ENCODE measurements around the gene MLLT6. TPM values are rescaled to one million over a fixed set of nuclear protein-coding genes. Genes with fewer than 3 reads are reported as not detected.

MLLT6 gene
- total RNA-seq, 1 experiment from 2014 or later = 48.0 TPM

- no peak; the same call in 1 of the 2 replicates for TF ChIP-seq SP1 (CRISPR knock-in tag; conservative IDR thresholded peaks at IDR 0.05)
- no peak for TF ChIP-seq AR (CRISPR knock-in tag; IDR thresholded peaks at IDR 0.05)
- no peak for TF ChIP-seq NR1H2 (CRISPR knock-in tag; IDR thresholded peaks at IDR 0.05)
- TF ChIP-seq MXD4 (CRISPR knock-in tag; IDR thresholded peaks at IDR 0.05; ENCODE audit: borderline replicate concordance) = no peak
- TF ChIP-seq CREM (CRISPR knock-in tag; IDR thresholded peaks at IDR 0.05) = no peak; the same call in 1 of the 2 replicates
- no peak for TF ChIP-seq NR2C2 (CRISPR knock-in tag; IDR thresholded peaks at IDR 0.05)
- no peak for TF ChIP-seq TCF7 (CRISPR knock-in tag; IDR thresholded peaks at IDR 0.05; ENCODE audit: low read depth)
- TF ChIP-seq TEAD1 (CRISPR knock-in tag; IDR thresholded peaks at IDR 0.05) = no peak
- TF ChIP-seq, protein P1, sequence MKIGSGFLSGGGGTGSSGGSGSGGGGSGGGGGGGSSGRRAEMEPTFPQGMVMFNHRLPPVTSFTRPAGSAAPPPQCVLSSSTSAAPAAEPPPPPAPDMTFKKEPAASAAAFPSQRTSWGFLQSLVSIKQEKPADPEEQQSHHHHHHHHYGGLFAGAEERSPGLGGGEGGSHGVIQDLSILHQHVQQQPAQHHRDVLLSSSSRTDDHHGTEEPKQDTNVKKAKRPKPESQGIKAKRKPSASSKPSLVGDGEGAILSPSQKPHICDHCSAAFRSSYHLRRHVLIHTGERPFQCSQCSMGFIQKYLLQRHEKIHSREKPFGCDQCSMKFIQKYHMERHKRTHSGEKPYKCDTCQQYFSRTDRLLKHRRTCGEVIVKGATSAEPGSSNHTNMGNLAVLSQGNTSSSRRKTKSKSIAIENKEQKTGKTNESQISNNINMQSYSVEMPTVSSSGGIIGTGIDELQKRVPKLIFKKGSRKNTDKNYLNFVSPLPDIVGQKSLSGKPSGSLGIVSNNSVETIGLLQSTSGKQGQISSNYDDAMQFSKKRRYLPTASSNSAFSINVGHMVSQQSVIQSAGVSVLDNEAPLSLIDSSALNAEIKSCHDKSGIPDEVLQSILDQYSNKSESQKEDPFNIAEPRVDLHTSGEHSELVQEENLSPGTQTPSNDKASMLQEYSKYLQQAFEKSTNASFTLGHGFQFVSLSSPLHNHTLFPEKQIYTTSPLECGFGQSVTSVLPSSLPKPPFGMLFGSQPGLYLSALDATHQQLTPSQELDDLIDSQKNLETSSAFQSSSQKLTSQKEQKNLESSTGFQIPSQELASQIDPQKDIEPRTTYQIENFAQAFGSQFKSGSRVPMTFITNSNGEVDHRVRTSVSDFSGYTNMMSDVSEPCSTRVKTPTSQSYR (CRISPR knock-in tag; IDR thresholded peaks at IDR 0.05) = 0 out of 2 replicates have a peak, but pooled peaks have one; percentile 29
- TF ChIP-seq PRDM15 (CRISPR knock-in tag; IDR thresholded peaks at IDR 0.05) = no peak
- TF ChIP-seq JUN (CRISPR knock-in tag; IDR thresholded peaks at IDR 0.05) = 0 out of 2 replicates have a peak, but pooled peaks have one; percentile 75
- TF ChIP-seq, protein P2, sequence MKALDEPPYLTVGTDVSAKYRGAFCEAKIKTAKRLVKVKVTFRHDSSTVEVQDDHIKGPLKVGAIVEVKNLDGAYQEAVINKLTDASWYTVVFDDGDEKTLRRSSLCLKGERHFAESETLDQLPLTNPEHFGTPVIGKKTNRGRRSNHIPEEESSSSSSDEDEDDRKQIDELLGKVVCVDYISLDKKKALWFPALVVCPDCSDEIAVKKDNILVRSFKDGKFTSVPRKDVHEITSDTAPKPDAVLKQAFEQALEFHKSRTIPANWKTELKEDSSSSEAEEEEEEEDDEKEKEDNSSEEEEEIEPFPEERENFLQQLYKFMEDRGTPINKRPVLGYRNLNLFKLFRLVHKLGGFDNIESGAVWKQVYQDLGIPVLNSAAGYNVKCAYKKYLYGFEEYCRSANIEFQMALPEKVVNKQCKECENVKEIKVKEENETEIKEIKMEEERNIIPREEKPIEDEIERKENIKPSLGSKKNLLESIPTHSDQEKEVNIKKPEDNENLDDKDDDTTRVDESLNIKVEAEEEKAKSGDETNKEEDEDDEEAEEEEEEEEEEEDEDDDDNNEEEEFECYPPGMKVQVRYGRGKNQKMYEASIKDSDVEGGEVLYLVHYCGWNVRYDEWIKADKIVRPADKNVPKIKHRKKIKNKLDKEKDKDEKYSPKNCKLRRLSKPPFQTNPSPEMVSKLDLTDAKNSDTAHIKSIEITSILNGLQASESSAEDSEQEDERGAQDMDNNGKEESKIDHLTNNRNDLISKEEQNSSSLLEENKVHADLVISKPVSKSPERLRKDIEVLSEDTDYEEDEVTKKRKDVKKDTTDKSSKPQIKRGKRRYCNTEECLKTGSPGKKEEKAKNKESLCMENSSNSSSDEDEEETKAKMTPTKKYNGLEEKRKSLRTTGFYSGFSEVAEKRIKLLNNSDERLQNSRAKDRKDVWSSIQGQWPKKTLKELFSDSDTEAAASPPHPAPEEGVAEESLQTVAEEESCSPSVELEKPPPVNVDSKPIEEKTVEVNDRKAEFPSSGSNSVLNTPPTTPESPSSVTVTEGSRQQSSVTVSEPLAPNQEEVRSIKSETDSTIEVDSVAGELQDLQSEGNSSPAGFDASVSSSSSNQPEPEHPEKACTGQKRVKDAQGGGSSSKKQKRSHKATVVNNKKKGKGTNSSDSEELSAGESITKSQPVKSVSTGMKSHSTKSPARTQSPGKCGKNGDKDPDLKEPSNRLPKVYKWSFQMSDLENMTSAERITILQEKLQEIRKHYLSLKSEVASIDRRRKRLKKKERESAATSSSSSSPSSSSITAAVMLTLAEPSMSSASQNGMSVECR (CRISPR knock-in tag; IDR thresholded peaks at IDR 0.05; ENCODE audit: borderline replicate concordance) = 0 out of 2 replicates have a peak, but pooled peaks have one; percentile 63
- no peak for TF ChIP-seq E2F1 (CRISPR knock-in tag; IDR thresholded peaks at IDR 0.05)
- TF ChIP-seq, protein P3, sequence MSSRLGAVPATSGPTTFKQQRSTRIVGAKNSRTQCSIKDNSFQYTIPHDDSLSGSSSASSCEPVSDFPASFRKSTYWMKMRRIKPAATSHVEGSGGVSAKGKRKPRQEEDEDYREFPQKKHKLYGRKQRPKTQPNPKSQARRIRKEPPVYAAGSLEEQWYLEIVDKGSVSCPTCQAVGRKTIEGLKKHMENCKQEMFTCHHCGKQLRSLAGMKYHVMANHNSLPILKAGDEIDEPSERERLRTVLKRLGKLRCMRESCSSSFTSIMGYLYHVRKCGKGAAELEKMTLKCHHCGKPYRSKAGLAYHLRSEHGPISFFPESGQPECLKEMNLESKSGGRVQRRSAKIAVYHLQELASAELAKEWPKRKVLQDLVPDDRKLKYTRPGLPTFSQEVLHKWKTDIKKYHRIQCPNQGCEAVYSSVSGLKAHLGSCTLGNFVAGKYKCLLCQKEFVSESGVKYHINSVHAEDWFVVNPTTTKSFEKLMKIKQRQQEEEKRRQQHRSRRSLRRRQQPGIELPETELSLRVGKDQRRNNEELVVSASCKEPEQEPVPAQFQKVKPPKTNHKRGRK (CRISPR knock-in tag; IDR thresholded peaks at IDR 0.05; ENCODE audit: borderline replicate concordance) = no peak
- TF ChIP-seq FOXJ3 (CRISPR knock-in tag; IDR thresholded peaks at IDR 0.05; ENCODE audit: borderline replicate concordance) = no peak
- TF ChIP-seq, protein P4, sequence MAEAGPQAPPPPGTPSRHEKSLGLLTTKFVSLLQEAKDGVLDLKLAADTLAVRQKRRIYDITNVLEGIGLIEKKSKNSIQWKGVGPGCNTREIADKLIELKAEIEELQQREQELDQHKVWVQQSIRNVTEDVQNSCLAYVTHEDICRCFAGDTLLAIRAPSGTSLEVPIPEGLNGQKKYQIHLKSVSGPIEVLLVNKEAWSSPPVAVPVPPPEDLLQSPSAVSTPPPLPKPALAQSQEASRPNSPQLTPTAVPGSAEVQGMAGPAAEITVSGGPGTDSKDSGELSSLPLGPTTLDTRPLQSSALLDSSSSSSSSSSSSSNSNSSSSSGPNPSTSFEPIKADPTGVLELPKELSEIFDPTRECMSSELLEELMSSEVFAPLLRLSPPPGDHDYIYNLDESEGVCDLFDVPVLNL (CRISPR knock-in tag; IDR thresholded peaks at IDR 0.05; ENCODE audit: borderline replicate concordance, low read depth) = no peak
- no peak for TF ChIP-seq SMAD4 (CRISPR knock-in tag; IDR thresholded peaks at IDR 0.05)
- TF ChIP-seq MYBL2 (CRISPR knock-in tag; IDR thresholded peaks at IDR 0.05) = no peak
- TF ChIP-seq, protein P5, sequence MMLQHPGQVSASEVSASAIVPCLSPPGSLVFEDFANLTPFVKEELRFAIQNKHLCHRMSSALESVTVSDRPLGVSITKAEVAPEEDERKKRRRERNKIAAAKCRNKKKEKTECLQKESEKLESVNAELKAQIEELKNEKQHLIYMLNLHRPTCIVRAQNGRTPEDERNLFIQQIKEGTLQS (CRISPR knock-in tag; conservative IDR thresholded peaks at IDR 0.05) = no peak
Observed at GRCh38 chr17:38751808-38752307, 46.8 kb downstream of the MLLT6 start (continued).
